ENCODE data around the gene KLHL5. TPM values are rescaled to one million over a fixed set of nuclear protein-coding genes. Genes with fewer than 3 reads are reported as not detected.

Gene KLHL5
- polyA plus RNA-seq, 1 donor from 2014 or later: 26.6 TPM

GRCh38 chr4:39051492-39051891 lies 10.5 kb upstream of the KLHL5 start:
- no peaks in the 10 kb centered on the region for H3K9me3 Mint-ChIP-seq
- H3K4me3 Mint-ChIP-seq: no peak overlapping the region
- peaks cover 6% of the 10 kb centered on the region for H3K36me3 Mint-ChIP-seq
- no peaks in the 10 kb centered on the region for H3K27me3 Mint-ChIP-seq
- peak overlapping the region in 1 of 3 donors; percentile 75 for H3K27ac Mint-ChIP-seq
- peaks cover 52 to 61% (median 56%) of the 10 kb centered on the region in 3 donors for H3K4me1 Mint-ChIP-seq

- Mint-ChIP-seq H3K27me3 (no peaks in the 10 kb centered on the region), H3K4me3 (peak overlapping the region in 1 of 4 donors; percentile 10), H3K4me1 (peaks cover 36 to 54% (median 43%) of the 10 kb centered on the region in 3 donors), H3K27ac (peak overlapping the region in 2 of 3 donors; percentile 8 to 61), H3K36me3 (peaks cover 9% of the 10 kb centered on the region), H3K9me3 (no peaks in the 10 kb centered on the region)
Observed at GRCh38 chr4:39053983-39054382, 8.0 kb upstream of the KLHL5 start.

- H3K36me3 Mint-ChIP-seq: peaks cover 9% of the 10 kb centered on the region
- no peak overlapping the region for H3K27ac Mint-ChIP-seq
- no peak overlapping the region for H3K4me3 Mint-ChIP-seq
- peaks cover 35 to 54% (median 43%) of the 10 kb centered on the region in 3 donors for H3K4me1 Mint-ChIP-seq
- no peaks in the 10 kb centered on the region for H3K9me3 Mint-ChIP-seq
- H3K27me3 Mint-ChIP-seq: no peaks in the 10 kb centered on the region
Observed at GRCh38 chr4:39054497-39054896, 7.5 kb upstream of the KLHL5 start.

- Mint-ChIP-seq H3K9me3 (no peaks in the 10 kb centered on the region), H3K4me1 (peaks cover 37 to 53% (median 46%) of the 10 kb centered on the region in 3 donors), H3K27me3 (no peaks in the 10 kb centered on the region), H3K27ac (no peak overlapping the region), H3K4me3 (no peak overlapping the region), H3K36me3 (peaks cover 9% of the 10 kb centered on the region)
Observed at GRCh38 chr4:39056023-39056422, 6.0 kb upstream of the KLHL5 start.

- Mint-ChIP-seq H3K27ac (no peak overlapping the region), H3K4me1 (peaks cover 33 to 40% (median 34%) of the 10 kb centered on the region in 3 donors), H3K4me3 (no peak overlapping the region), H3K9me3 (no peaks in the 10 kb centered on the region), H3K36me3 (peaks cover 6% of the 10 kb centered on the region), H3K27me3 (no peaks in the 10 kb centered on the region)
Observed at GRCh38 chr4:39061457-39061856, 575 bp upstream of the KLHL5 start.

GRCh38 chr4:39062770-39063097 lies 702 bp downstream of the KLHL5 start:
- peak overlapping the region in 2 of 4 donors; percentile 69 to 78 for H3K4me3 Mint-ChIP-seq
- H3K9me3 Mint-ChIP-seq: no peaks in the 10 kb centered on the region
- H3K4me1 Mint-ChIP-seq: peaks cover 27 to 36% (median 32%) of the 10 kb centered on the region in 3 donors
- no peaks in the 10 kb centered on the region for H3K27me3 Mint-ChIP-seq
- peaks cover 2% of the 10 kb centered on the region for H3K36me3 Mint-ChIP-seq
- no peak overlapping the region for H3K27ac Mint-ChIP-seq

- Mint-ChIP-seq H3K36me3 (peaks cover 2% of the 10 kb centered on the region), H3K27me3 (no peaks in the 10 kb centered on the region), H3K4me3 (no peak overlapping the region), H3K9me3 (no peaks in the 10 kb centered on the region), H3K4me1 (peaks cover 27 to 41% (median 37%) of the 10 kb centered on the region in 3 donors), H3K27ac (no peak overlapping the region)
Observed at GRCh38 chr4:39063430-39063829, 1.4 kb downstream of the KLHL5 start.

- H3K27ac Mint-ChIP-seq: no peak overlapping the region
Observed at GRCh38 chr4:39066371-39066770, 4.3 kb downstream of the KLHL5 start.

GRCh38 chr4:39067031-39067430 lies 5.0 kb downstream of the KLHL5 start:
- Mint-ChIP-seq H3K27me3 (no peaks in the 10 kb centered on the region), H3K4me3 (no peak overlapping the region), H3K27ac (no peak overlapping the region), H3K4me1 (peaks cover 17 to 43% (median 32%) of the 10 kb centered on the region in 3 donors), H3K36me3 (peaks cover 5% of the 10 kb centered on the region), H3K9me3 (no peaks in the 10 kb centered on the region)

More at GRCh38 chr4:39066371-39066770, 4.3 kb downstream of the KLHL5 start:
- no peaks in the 10 kb centered on the region for H3K27me3 Mint-ChIP-seq
- H3K4me3 Mint-ChIP-seq: no peak overlapping the region
- no peaks in the 10 kb centered on the region for H3K9me3 Mint-ChIP-seq
- peaks cover 5% of the 10 kb centered on the region for H3K36me3 Mint-ChIP-seq
- peaks cover 23 to 44% (median 38%) of the 10 kb centered on the region in 3 donors for H3K4me1 Mint-ChIP-seq

GRCh38 chr4:39067451-39067850 lies 5.4 kb downstream of the KLHL5 start:
- H3K9me3 Mint-ChIP-seq: no peaks in the 10 kb centered on the region
- H3K27me3 Mint-ChIP-seq: no peaks in the 10 kb centered on the region
- no peak overlapping the region for H3K27ac Mint-ChIP-seq
- H3K36me3 Mint-ChIP-seq: peaks cover 3% of the 10 kb centered on the region
- peaks cover 13 to 42% (median 30%) of the 10 kb centered on the region in 3 donors for H3K4me1 Mint-ChIP-seq
- no peak overlapping the region for H3K4me3 Mint-ChIP-seq

GRCh38 chr4:39068907-39069306 lies 6.9 kb downstream of the KLHL5 start:
- Mint-ChIP-seq H3K27ac (no peak overlapping the region), H3K4me3 (no peak overlapping the region), H3K27me3 (no peaks in the 10 kb centered on the region), H3K4me1 (peaks cover 6 to 34% (median 28%) of the 10 kb centered on the region in 3 donors), H3K9me3 (no peaks in the 10 kb centered on the region), H3K36me3 (peaks cover 3% of the 10 kb centered on the region)

- Mint-ChIP-seq H3K27ac (no peak overlapping the region), H3K36me3 (peaks cover 17% of the 10 kb centered on the region), H3K9me3 (no peaks in the 10 kb centered on the region), H3K27me3 (no peaks in the 10 kb centered on the region), H3K4me1 (peaks cover 5% of the 10 kb centered on the region in 3 donors), H3K4me3 (no peak overlapping the region)
Observed at GRCh38 chr4:39078829-39079228, 16.8 kb downstream of the KLHL5 start.

GRCh38 chr4:39083164-39083563 lies 21.1 kb downstream of the KLHL5 start:
- Mint-ChIP-seq H3K27ac (no peak overlapping the region), H3K4me1 (peaks cover 3 to 5% (median 5%) of the 10 kb centered on the region in 3 donors), H3K36me3 (peaks cover 8% of the 10 kb centered on the region), H3K9me3 (no peaks in the 10 kb centered on the region), H3K27me3 (no peaks in the 10 kb centered on the region), H3K4me3 (no peak overlapping the region)

- no peak overlapping the region for H3K27ac Mint-ChIP-seq
- peaks cover 12% of the 10 kb centered on the region for H3K36me3 Mint-ChIP-seq
- no peak overlapping the region for H3K4me3 Mint-ChIP-seq
- H3K9me3 Mint-ChIP-seq: no peaks in the 10 kb centered on the region
- H3K27me3 Mint-ChIP-seq: no peaks in the 10 kb centered on the region
- peaks cover 0 to 7% (median 0%) of the 10 kb centered on the region in 3 donors for H3K4me1 Mint-ChIP-seq
Observed at GRCh38 chr4:39085891-39086290, 23.9 kb downstream of the KLHL5 start.

GRCh38 chr4:39096847-39097246 lies 34.8 kb downstream of the KLHL5 start:
- peak overlapping the region in 1 of 3 donors; percentile 55 for H3K27ac Mint-ChIP-seq
- peaks cover 4% of the 10 kb centered on the region for H3K36me3 Mint-ChIP-seq
- H3K4me1 Mint-ChIP-seq: peaks cover 0 to 9% (median 2%) of the 10 kb centered on the region in 3 donors
- no peak overlapping the region for H3K4me3 Mint-ChIP-seq
- no peaks in the 10 kb centered on the region for H3K9me3 Mint-ChIP-seq
- H3K27me3 Mint-ChIP-seq: no peaks in the 10 kb centered on the region

- H3K4me3 Mint-ChIP-seq: no peak overlapping the region
- H3K4me1 Mint-ChIP-seq: peaks cover 0 to 9% (median 2%) of the 10 kb centered on the region in 3 donors
- no peaks in the 10 kb centered on the region for H3K27me3 Mint-ChIP-seq
- H3K9me3 Mint-ChIP-seq: no peaks in the 10 kb centered on the region
- H3K27ac Mint-ChIP-seq: peak overlapping the region in 1 of 3 donors; percentile 55
- H3K36me3 Mint-ChIP-seq: peaks cover 4% of the 10 kb centered on the region
Observed at GRCh38 chr4:39097290-39097689, 35.3 kb downstream of the KLHL5 start.

All from IgD-negative memory B cell (primary cell).